Activated naive CD8-positive, alpha-beta T cell treated with anti-CD3 and anti-CD28 coated beads, Interleukin-2, amount 10 ng/mL, durations not matched to agents 7 days and 5 days (primary cell): ENCODE measurements around the gene PBRM1. TPM values are rescaled to one million over a fixed set of nuclear protein-coding genes. Genes with fewer than 3 reads are reported as not detected.

Experiments
- ATAC-seq: fragments of 150-1000 bp; cut with Tn5 transposase; one replicate; pipeline ENCODE4 v1.10.0; 2021; ENCODE audit warnings: low read depth, moderate library complexity
- POLR2A ChIA-PET: fragments of 350-600 bp; sonication (Branson Sonifier 250); formaldehyde crosslinking; loops from one replicate; lab custom pipeline; 2021; ENCODE audit warnings: antibody characterized with exemption; lab: Charles Lee
- DNase-seq: peaks from one replicate; pipeline ENCODE4 v3.0.0; 2021
- H3K27ac Mint-ChIP-seq: one replicate; pipeline ENCODE4 v1.8.0; 2022; ENCODE audit warnings: mild to moderate bottlenecking, mixed read lengths
- H3K27me3 Mint-ChIP-seq: one replicate; pipeline ENCODE4 v1.8.0; 2022; ENCODE audit warnings: mild to moderate bottlenecking, moderate library complexity, mixed read lengths
- H3K36me3 Mint-ChIP-seq: one replicate; pipeline ENCODE4 v1.8.0; 2021; ENCODE audit warnings: mild to moderate bottlenecking, mixed read lengths
- H3K4me1 Mint-ChIP-seq: one replicate; pipeline ENCODE4 v1.8.0; 2021; ENCODE audit warnings: mixed read lengths
- H3K4me3 Mint-ChIP-seq: one replicate; pipeline ENCODE4 v1.8.0; 2022; ENCODE audit warnings: mild to moderate bottlenecking, moderate library complexity, mixed read lengths
- H3K9me3 Mint-ChIP-seq: one replicate; pipeline ENCODE4 v1.8.0; 2021; ENCODE audit warnings: mixed read lengths
- total RNA-seq, 2 experiments: library from RNA; stranded (reverse); gene quantifications; one replicate each; pipeline ENCODE4 v1.2.3, GENCODE V29; 2021

The PBRM1 gene
- total RNA-seq, 2 experiments from 2014 or later = 73.5 to 77.0 TPM

- Mint-ChIP-seq H3K4me1 (peaks cover 6% of the 10 kb centered on the region), H3K27ac (peak overlapping the region; percentile 60), H3K4me3 (no peak overlapping the region), H3K36me3 (peaks cover 7% of the 10 kb centered on the region), H3K27me3 (no peaks in the 10 kb centered on the region), H3K9me3 (no peaks in the 10 kb centered on the region)
- DNase-seq (no peak), ATAC-seq (no peak)
- POLR2A ChIA-PET = no interaction called here
Observed at GRCh38 chr3:52544937-52545336, 140.8 kb downstream of the PBRM1 start.

- DNase-seq (no peak), ATAC-seq (no peak)
- H3K27ac Mint-ChIP-seq = no peak overlapping the region
- POLR2A ChIA-PET = no interaction called here
- no peaks in the 10 kb centered on the region for H3K27me3 Mint-ChIP-seq
- no peaks in the 10 kb centered on the region for H3K9me3 Mint-ChIP-seq
- H3K36me3 Mint-ChIP-seq = peaks cover 16% of the 10 kb centered on the region
- H3K4me3 Mint-ChIP-seq = no peak overlapping the region
- peaks cover 25% of the 10 kb centered on the region for H3K4me1 Mint-ChIP-seq
Observed at GRCh38 chr3:52541050-52541449, 144.7 kb downstream of the PBRM1 start.

GRCh38 chr3:52539010-52539653 is 146.6 kb downstream of the PBRM1 start:
- peaks cover 16% of the 10 kb centered on the region for H3K36me3 Mint-ChIP-seq
- peak overlapping the region; percentile 69 for H3K27ac Mint-ChIP-seq
- peak overlapping the region; percentile 31 for H3K4me3 Mint-ChIP-seq
- POLR2A ChIA-PET = no interaction called here
- no peak for DNase-seq
- peaks cover 33% of the 10 kb centered on the region for H3K4me1 Mint-ChIP-seq
- H3K27me3 Mint-ChIP-seq = no peaks in the 10 kb centered on the region
- H3K9me3 Mint-ChIP-seq = no peaks in the 10 kb centered on the region
- ATAC-seq = no peak

GRCh38 chr3:52537726-52538421 is 147.8 kb downstream of the PBRM1 start:
- peak overlapping the region; percentile 92 for H3K27ac Mint-ChIP-seq
- DNase-seq = no peak
- H3K36me3 Mint-ChIP-seq = peaks cover 16% of the 10 kb centered on the region
- no peaks in the 10 kb centered on the region for H3K27me3 Mint-ChIP-seq
- peak overlapping the region; percentile 94 for H3K4me3 Mint-ChIP-seq
- H3K9me3 Mint-ChIP-seq = no peaks in the 10 kb centered on the region
- H3K4me1 Mint-ChIP-seq = peaks cover 33% of the 10 kb centered on the region
- ATAC-seq = no peak
- POLR2A ChIA-PET = no interaction called here

GRCh38 chr3:52537165-52537620 is 148.5 kb downstream of the PBRM1 start:
- H3K27me3 Mint-ChIP-seq = no peaks in the 10 kb centered on the region

GRCh38 chr3:52536369-52537164 is 149.1 kb downstream of the PBRM1 start, which contains the start of gene UQCC5:
UQCC5 (plus strand) TSS chr3:52536605; CDS start chr3:52536756, 151 bp downstream.
- Mint-ChIP-seq H3K27me3 (no peaks in the 10 kb centered on the region), H3K9me3 (no peaks in the 10 kb centered on the region), H3K27ac (peak within 1 kb of the TSS; percentile 92), H3K4me1 (peaks cover 33% of the 10 kb centered on the region), H3K36me3 (peaks cover 14% of the 10 kb centered on the region), H3K4me3 (peak within 1 kb of the TSS; percentile 94)
- ATAC-seq (peak; percentile 94), DNase-seq (peak; percentile 96)
- POLR2A ChIA-PET = interaction anchor here (0.7 to 1.1 kb wide), 5 partner anchors 10 to 234 kb away, joined by 3 to 6 read pairs (median 4); partner anchors contain the start of genes NEK4 and TNNC1

More at GRCh38 chr3:52537165-52537620, 148.5 kb downstream of the PBRM1 start:
- POLR2A ChIA-PET = no interaction called here
- peak overlapping the region; percentile 92 for H3K27ac Mint-ChIP-seq
- H3K9me3 Mint-ChIP-seq = no peaks in the 10 kb centered on the region
- DNase-seq (no peak), ATAC-seq (no peak)
- H3K4me3 Mint-ChIP-seq = peak overlapping the region; percentile 94
- H3K4me1 Mint-ChIP-seq = peaks cover 33% of the 10 kb centered on the region
- peaks cover 16% of the 10 kb centered on the region for H3K36me3 Mint-ChIP-seq

GRCh38 chr3:52536112-52536368 is 149.7 kb downstream of the PBRM1 start:
- H3K27ac Mint-ChIP-seq = peak overlapping the region; percentile 57
- POLR2A ChIA-PET = interaction anchor here (0.7 to 1.1 kb wide), 5 partner anchors 10 to 235 kb away, joined by 3 to 6 read pairs (median 4); partner anchors contain the start of genes NEK4 and TNNC1
- ATAC-seq (no peak), DNase-seq (no peak)
- H3K36me3 Mint-ChIP-seq = peaks cover 14% of the 10 kb centered on the region
- no peaks in the 10 kb centered on the region for H3K9me3 Mint-ChIP-seq
- H3K4me1 Mint-ChIP-seq = peaks cover 30% of the 10 kb centered on the region
- H3K4me3 Mint-ChIP-seq = peak overlapping the region; percentile 94
- no peaks in the 10 kb centered on the region for H3K27me3 Mint-ChIP-seq

GRCh38 chr3:52535411-52536111 is 150.2 kb downstream of the PBRM1 start:
- POLR2A ChIA-PET = interaction anchor here (0.7 to 1.1 kb wide), 5 partner anchors 9 to 235 kb away, joined by 3 to 6 read pairs (median 4); partner anchors contain the start of genes NEK4 and TNNC1
- Mint-ChIP-seq H3K4me3 (peak overlapping the region; percentile 94), H3K27ac (peak overlapping the region; percentile 57), H3K9me3 (no peaks in the 10 kb centered on the region), H3K36me3 (peaks cover 14% of the 10 kb centered on the region), H3K4me1 (peaks cover 29% of the 10 kb centered on the region), H3K27me3 (no peaks in the 10 kb centered on the region)
- DNase-seq (no peak), ATAC-seq (no peak)

GRCh38 chr3:52534281-52535183 is 151.2 kb downstream of the PBRM1 start:
- POLR2A ChIA-PET = no interaction called here

GRCh38 chr3:52533623-52534280 is 152.0 kb downstream of the PBRM1 start, which contains the start of gene NT5DC2:
NT5DC2 (minus strand) TSS chr3:52533857; CDS start chr3:52533737, 120 bp downstream.
- ATAC-seq (peak; percentile 35), DNase-seq (peak; percentile 85)
- Mint-ChIP-seq H3K27me3 (no peaks in the 10 kb centered on the region), H3K9me3 (no peaks in the 10 kb centered on the region), H3K4me3 (peak within 1 kb of the TSS; percentile 81), H3K4me1 (peaks cover 24% of the 10 kb centered on the region), H3K36me3 (peaks cover 11% of the 10 kb centered on the region), H3K27ac (peak within 1 kb of the TSS; percentile 60)
- POLR2A ChIA-PET = no interaction called here

More at GRCh38 chr3:52534281-52535183, 151.2 kb downstream of the PBRM1 start:
- peaks cover 31% of the 10 kb centered on the region for H3K4me1 Mint-ChIP-seq
- ATAC-seq = no peak
- peak; percentile 32 for DNase-seq
- no peaks in the 10 kb centered on the region for H3K27me3 Mint-ChIP-seq
- H3K4me3 Mint-ChIP-seq = peak overlapping the region; percentile 81
- peaks cover 14% of the 10 kb centered on the region for H3K36me3 Mint-ChIP-seq
- H3K27ac Mint-ChIP-seq = peak overlapping the region; percentile 60
- no peaks in the 10 kb centered on the region for H3K9me3 Mint-ChIP-seq

- Mint-ChIP-seq H3K9me3 (no peaks in the 10 kb centered on the region), H3K27ac (peak overlapping the region; percentile 30), H3K4me1 (peaks cover 19% of the 10 kb centered on the region), H3K4me3 (peak overlapping the region; percentile 75), H3K27me3 (no peaks in the 10 kb centered on the region), H3K36me3 (peaks cover 9% of the 10 kb centered on the region)
- POLR2A ChIA-PET = interaction anchor here (1.0 kb wide), 1 partner anchor 62 kb away, joined by 3 read pairs; no protein-coding TSS in a partner anchor
- ATAC-seq = no peak
- peak; percentile 63 for DNase-seq
Observed at GRCh38 chr3:52532838-52533622, 152.7 kb downstream of the PBRM1 start.
